Measurements from ENCODE around the gene SUFU.

SUFU gene

DNA sequence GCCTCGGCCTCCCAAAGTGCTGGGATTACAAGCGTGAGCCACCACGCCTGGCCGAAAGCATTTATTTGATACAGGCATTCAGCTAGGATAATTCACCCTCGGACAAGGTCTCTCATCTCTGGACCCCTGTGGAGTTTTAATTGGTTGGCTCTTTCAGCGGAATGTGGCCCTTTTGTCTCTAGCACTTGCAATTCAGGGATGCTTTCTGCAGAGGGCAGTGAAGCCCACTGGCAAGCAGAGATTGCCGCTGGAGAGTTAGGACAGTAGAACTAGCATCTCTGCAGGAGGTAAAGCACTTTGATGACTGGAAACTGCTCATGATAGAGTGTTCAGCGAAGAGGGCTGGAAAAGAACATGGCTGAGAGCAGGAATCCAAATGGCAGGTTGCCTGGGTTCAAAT, 62.0 kb downstream of the SUFU start:
- Histone ChIP-seq H3K4me1 (ENCODE audit: control insufficient read depth in 5 of 5, insufficient read depth in 5 of 5, low read length in 5 of 5) (peaks cover 0 to 9% (median 0%) of the 10 kb centered on the region in 5 donors), H3K27ac (ENCODE audit: low read depth, low read length) (no peak overlapping the region)

DNA sequence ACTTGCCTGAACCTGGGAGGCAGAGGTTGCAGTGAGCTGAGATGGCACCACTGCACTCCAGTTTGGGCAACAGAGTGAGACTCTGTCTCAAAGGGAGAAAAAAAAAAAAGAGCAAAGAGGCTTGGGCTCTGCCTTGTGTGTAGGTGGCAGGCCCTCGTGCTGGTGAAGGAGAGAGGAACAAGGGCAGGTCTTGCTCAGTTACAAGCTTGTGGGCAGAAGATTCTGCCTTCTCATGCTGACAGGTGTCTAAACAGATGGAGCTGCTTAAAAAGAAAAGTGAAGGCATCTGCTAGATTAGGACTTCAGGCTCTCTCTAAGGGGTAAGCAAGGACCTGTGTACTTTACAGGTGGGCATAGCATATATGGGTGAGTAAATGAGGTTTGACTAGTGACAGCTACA, 75.0 kb downstream of the SUFU start:
- H3K27ac ChIP-seq (ENCODE audit: low read depth, low read length): no peak overlapping the region
- no peaks in the 10 kb centered on the region for H3K27me3 ChIP-seq (ENCODE audit: control insufficient read depth in 5 of 5, insufficient read depth in 4 of 5, low read length in 5 of 5)
- peak overlapping the region in 2 of 5 donors; percentile 31 to 43 for H3K4me3 ChIP-seq (ENCODE audit: low read depth in 1 of 5, low read length in 5 of 5)
- H3K4me1 ChIP-seq (ENCODE audit: control insufficient read depth in 5 of 5, insufficient read depth in 5 of 5, low read length in 5 of 5): peaks cover 0 to 21% (median 15%) of the 10 kb centered on the region in 5 donors
- peak overlapping the region in 2 of 5 donors; percentile 12 to 47 for H3K9ac ChIP-seq (ENCODE audit: low read length in 5 of 5)
- no peaks in the 10 kb centered on the region for H3K9me3 ChIP-seq (ENCODE audit: control insufficient read depth in 5 of 5, low read length in 5 of 5)
- H3K36me3 ChIP-seq (ENCODE audit: control insufficient read depth in 5 of 5, insufficient read depth in 5 of 5, low read length in 5 of 5): no peaks in the 10 kb centered on the region

More for the DNA sequence above, 62.0 kb downstream of the SUFU start:
- H3K4me3 ChIP-seq (ENCODE audit: low read depth in 1 of 5, low read length in 5 of 5): no peak overlapping the region
- no peak overlapping the region for H3K9ac ChIP-seq (ENCODE audit: low read length in 5 of 5)
- H3K36me3 ChIP-seq (ENCODE audit: control insufficient read depth in 5 of 5, insufficient read depth in 5 of 5, low read length in 5 of 5): peaks cover 0 to 6% (median 0%) of the 10 kb centered on the region in 5 donors
- H3K9me3 ChIP-seq (ENCODE audit: control insufficient read depth in 5 of 5, low read length in 5 of 5): no peaks in the 10 kb centered on the region
- no peaks in the 10 kb centered on the region for H3K27me3 ChIP-seq (ENCODE audit: control insufficient read depth in 5 of 5, insufficient read depth in 4 of 5, low read length in 5 of 5)

DNA sequence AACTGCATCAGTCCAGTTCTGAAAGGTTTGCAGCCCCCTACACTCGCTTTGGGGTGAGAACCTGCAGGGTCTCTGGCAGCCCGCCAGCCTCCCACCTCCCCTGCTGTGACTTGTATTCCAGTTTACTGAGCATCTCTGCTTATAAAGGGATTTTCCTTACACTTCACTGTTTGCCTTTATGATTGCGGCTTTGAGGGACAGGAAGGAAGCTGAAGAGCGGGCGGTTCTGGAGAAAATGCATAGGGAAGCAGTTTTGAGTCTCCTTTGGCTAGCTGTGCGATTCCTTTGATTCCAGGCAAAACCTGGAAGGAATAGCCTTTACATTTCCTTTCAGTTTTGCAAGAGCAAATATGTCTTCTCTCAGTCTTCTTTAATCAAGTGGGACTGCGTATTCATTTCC, 75.6 kb downstream of the SUFU start:
- H3K27ac ChIP-seq (ENCODE audit: low read depth, low read length): no peak overlapping the region
- no peaks in the 10 kb centered on the region for H3K9me3 ChIP-seq (ENCODE audit: control insufficient read depth in 5 of 5, low read length in 5 of 5)
- no peaks in the 10 kb centered on the region for H3K27me3 ChIP-seq (ENCODE audit: control insufficient read depth in 5 of 5, insufficient read depth in 4 of 5, low read length in 5 of 5)
- H3K36me3 ChIP-seq (ENCODE audit: control insufficient read depth in 5 of 5, insufficient read depth in 5 of 5, low read length in 5 of 5): no peaks in the 10 kb centered on the region
- H3K4me1 ChIP-seq (ENCODE audit: control insufficient read depth in 5 of 5, insufficient read depth in 5 of 5, low read length in 5 of 5): peaks cover 0 to 21% (median 15%) of the 10 kb centered on the region in 5 donors
- peak overlapping the region in 3 of 5 donors; percentile 12 to 47 (median 43) for H3K9ac ChIP-seq (ENCODE audit: low read length in 5 of 5)
- peak overlapping the region in 3 of 5 donors; percentile 31 to 43 (median 40) for H3K4me3 ChIP-seq (ENCODE audit: low read depth in 1 of 5, low read length in 5 of 5)

DNA sequence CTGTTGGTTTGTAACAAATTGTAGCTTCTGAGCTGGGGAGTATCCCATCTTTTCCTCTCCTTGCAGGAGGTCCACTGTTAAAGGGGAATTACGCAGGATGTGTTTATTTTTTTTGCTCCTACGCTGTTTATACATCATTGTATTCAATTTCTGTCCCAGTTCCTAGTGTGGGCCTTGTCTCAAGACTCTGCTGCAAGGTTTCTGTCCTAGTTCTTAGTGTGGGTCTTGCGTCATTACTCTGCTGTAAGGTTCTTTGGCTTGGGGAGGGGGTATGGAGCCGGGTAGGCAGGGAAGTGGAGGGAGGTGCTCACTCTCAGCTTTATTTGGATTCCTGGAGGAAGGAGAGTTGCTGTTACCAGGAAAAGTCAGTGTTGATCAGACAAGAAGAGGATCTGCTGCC, 76.5 kb downstream of the SUFU start:
- Histone ChIP-seq H3K27me3 (ENCODE audit: control insufficient read depth in 5 of 5, insufficient read depth in 4 of 5, low read length in 5 of 5) (no peaks in the 10 kb centered on the region), H3K9me3 (ENCODE audit: control insufficient read depth in 5 of 5, low read length in 5 of 5) (no peaks in the 10 kb centered on the region), H3K36me3 (ENCODE audit: control insufficient read depth in 5 of 5, insufficient read depth in 5 of 5, low read length in 5 of 5) (no peaks in the 10 kb centered on the region), H3K27ac (ENCODE audit: low read depth, low read length) (no peak overlapping the region), H3K4me3 (ENCODE audit: low read depth in 1 of 5, low read length in 5 of 5) (no peak overlapping the region), H3K9ac (ENCODE audit: low read length in 5 of 5) (no peak overlapping the region), H3K4me1 (ENCODE audit: control insufficient read depth in 5 of 5, insufficient read depth in 5 of 5, low read length in 5 of 5) (peaks cover 0 to 21% (median 15%) of the 10 kb centered on the region in 5 donors)

DNA sequence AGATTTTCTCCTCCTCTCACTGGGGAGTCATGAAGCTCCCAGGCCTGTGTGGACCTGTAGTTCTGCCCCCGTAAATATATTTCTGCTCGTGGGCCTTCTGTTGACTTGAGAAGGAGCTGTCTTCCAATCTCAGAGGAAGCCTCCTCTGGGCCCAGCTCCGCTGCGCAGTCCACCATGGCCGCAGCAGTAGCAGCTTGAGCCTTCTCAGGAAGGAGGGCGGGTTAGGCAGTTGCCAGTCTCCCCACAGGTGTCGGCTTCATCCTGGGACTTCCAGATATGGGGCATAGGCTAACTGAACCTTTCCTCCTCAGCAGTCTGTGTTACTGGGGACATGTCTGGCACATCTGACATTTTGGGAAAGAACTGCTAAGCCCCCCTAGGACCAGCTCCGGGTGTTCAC, 77.6 kb downstream of the SUFU start:
- no peak overlapping the region for H3K4me3 ChIP-seq (ENCODE audit: low read depth in 1 of 5, low read length in 5 of 5)
- no peaks in the 10 kb centered on the region for H3K36me3 ChIP-seq (ENCODE audit: control insufficient read depth in 5 of 5, insufficient read depth in 5 of 5, low read length in 5 of 5)
- no peak overlapping the region for H3K9ac ChIP-seq (ENCODE audit: low read length in 5 of 5)
- H3K27me3 ChIP-seq (ENCODE audit: control insufficient read depth in 5 of 5, insufficient read depth in 4 of 5, low read length in 5 of 5): no peaks in the 10 kb centered on the region
- peaks cover 0 to 21% (median 15%) of the 10 kb centered on the region in 5 donors for H3K4me1 ChIP-seq (ENCODE audit: control insufficient read depth in 5 of 5, insufficient read depth in 5 of 5, low read length in 5 of 5)
- H3K27ac ChIP-seq (ENCODE audit: low read depth, low read length): no peak overlapping the region
- no peaks in the 10 kb centered on the region for H3K9me3 ChIP-seq (ENCODE audit: control insufficient read depth in 5 of 5, low read length in 5 of 5)

DNA sequence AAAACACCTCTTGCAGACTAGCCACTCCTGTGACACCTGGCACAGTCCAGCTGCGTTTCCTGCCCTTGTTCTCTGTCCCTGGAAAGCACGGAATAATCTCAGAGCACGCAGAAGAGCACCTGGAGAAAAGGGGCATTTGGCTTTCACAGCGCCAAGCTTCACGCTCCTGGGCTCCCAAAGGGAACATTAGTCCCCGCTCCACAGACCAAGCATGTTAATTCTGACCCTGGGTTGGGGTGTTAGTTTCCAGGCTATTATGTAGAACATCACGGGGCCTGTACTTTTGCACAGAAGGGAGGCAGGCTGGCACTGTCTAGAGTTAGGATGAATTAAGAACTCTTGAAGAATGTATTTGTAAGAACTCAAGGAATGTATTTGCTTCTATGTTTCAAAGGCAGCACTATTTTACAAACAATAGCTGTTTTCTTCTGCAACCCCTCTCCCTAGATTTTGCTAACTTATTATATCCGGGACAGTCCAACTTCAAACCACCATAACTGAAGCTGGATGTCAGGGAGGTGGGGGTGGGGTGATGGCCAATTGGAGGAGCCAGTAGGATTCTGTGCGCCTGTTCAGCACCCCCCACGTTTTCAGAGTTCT, 78.3 kb downstream of the SUFU start:
- H3K4me1 ChIP-seq (ENCODE audit: control insufficient read depth in 5 of 5, insufficient read depth in 5 of 5, low read length in 5 of 5): peaks cover 0 to 21% (median 15%) of the 10 kb centered on the region in 5 donors
- no peaks in the 10 kb centered on the region for H3K27me3 ChIP-seq (ENCODE audit: control insufficient read depth in 5 of 5, insufficient read depth in 4 of 5, low read length in 5 of 5)
- H3K9me3 ChIP-seq (ENCODE audit: control insufficient read depth in 5 of 5, low read length in 5 of 5): no peaks in the 10 kb centered on the region
- H3K9ac ChIP-seq (ENCODE audit: low read length in 5 of 5): no peak overlapping the region
- H3K27ac ChIP-seq (ENCODE audit: low read depth, low read length): no peak overlapping the region
- H3K4me3 ChIP-seq (ENCODE audit: low read depth in 1 of 5, low read length in 5 of 5): no peak overlapping the region
- H3K36me3 ChIP-seq (ENCODE audit: control insufficient read depth in 5 of 5, insufficient read depth in 5 of 5, low read length in 5 of 5): no peaks in the 10 kb centered on the region

DNA sequence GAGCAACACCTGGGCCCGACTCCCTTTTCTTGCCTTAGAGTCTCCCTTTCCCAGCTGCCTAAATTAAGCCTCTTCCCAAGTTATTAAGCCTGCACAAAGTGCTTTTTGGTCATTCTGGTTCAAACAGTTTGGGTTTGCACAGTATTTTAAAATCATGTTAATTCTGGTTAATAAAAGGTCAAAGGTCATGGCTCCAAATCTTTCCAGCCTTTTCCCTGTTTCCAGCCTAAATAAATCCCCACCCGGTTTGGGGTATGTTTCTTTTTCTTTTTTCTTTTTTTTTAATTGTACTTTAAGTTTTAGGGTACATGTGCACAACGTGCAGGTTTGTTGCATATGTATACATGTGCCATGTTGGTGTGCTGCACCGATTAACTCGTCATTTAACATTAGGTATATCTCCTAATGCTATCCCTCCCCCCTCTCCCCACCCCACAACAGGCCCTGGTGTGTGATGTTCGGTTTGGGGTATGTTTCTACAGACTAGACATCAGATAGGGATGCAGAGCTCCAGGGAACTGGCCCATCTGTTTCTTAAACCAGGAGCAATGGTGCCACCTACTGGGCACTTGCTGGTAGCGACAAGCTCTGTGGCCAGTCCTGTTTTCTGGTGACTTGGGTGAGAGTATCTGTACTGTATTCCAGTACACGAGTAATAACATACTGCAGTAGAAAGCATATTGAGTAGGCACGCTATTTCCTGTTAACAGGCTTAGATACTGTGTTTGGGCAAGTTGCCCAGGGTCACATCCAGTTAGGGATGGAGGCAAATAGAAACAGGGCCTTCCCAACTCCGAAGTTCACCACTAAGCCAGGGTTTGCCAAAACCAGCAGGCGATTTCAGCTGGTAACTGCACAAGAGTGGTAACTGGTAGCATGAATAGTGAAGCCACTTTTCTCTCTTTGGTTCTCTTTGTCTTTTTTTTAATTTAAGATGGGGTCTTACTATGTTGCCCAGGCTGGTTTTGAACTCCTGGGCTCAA, 80.0 kb downstream of the SUFU start:
- H3K36me3 ChIP-seq (ENCODE audit: control insufficient read depth in 5 of 5, insufficient read depth in 5 of 5, low read length in 5 of 5): no peaks in the 10 kb centered on the region
- no peak overlapping the region for H3K27ac ChIP-seq (ENCODE audit: low read depth, low read length)
- H3K4me1 ChIP-seq (ENCODE audit: control insufficient read depth in 5 of 5, insufficient read depth in 5 of 5, low read length in 5 of 5): peaks cover 0 to 21% (median 15%) of the 10 kb centered on the region in 5 donors
- H3K9ac ChIP-seq (ENCODE audit: low read length in 5 of 5): no peak overlapping the region
- H3K9me3 ChIP-seq (ENCODE audit: control insufficient read depth in 5 of 5, low read length in 5 of 5): no peaks in the 10 kb centered on the region
- H3K27me3 ChIP-seq (ENCODE audit: control insufficient read depth in 5 of 5, insufficient read depth in 4 of 5, low read length in 5 of 5): no peaks in the 10 kb centered on the region
- H3K4me3 ChIP-seq (ENCODE audit: low read depth in 1 of 5, low read length in 5 of 5): no peak overlapping the region

DNA sequence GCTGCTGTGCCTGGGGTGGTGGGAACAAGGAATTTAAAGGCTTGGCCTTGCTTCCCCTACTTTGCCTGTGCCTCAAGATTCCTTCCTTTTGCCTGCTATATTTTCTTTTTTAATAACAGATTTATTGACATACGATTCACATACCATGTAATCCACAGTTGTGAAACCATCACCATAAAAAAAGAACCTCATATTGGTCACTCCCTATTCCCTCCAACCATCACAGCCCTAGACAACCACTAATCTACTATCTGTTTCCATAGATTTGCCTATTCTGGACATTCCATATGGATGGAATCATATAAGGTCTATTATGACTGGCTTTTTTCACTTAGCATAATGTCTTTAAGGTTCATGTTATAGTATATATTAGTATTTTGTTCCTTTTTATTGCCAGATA, 81.3 kb downstream of the SUFU start:
- H3K27me3 ChIP-seq (ENCODE audit: control insufficient read depth in 5 of 5, insufficient read depth in 4 of 5, low read length in 5 of 5): no peaks in the 10 kb centered on the region
- no peak overlapping the region for H3K9ac ChIP-seq (ENCODE audit: low read length in 5 of 5)
- no peak overlapping the region for H3K4me3 ChIP-seq (ENCODE audit: low read depth in 1 of 5, low read length in 5 of 5)
- peaks cover 0 to 8% (median 5%) of the 10 kb centered on the region in 5 donors for H3K4me1 ChIP-seq (ENCODE audit: control insufficient read depth in 5 of 5, insufficient read depth in 5 of 5, low read length in 5 of 5)
- no peak overlapping the region for H3K27ac ChIP-seq (ENCODE audit: low read depth, low read length)
- H3K36me3 ChIP-seq (ENCODE audit: control insufficient read depth in 5 of 5, insufficient read depth in 5 of 5, low read length in 5 of 5): no peaks in the 10 kb centered on the region
- no peaks in the 10 kb centered on the region for H3K9me3 ChIP-seq (ENCODE audit: control insufficient read depth in 5 of 5, low read length in 5 of 5)

DNA sequence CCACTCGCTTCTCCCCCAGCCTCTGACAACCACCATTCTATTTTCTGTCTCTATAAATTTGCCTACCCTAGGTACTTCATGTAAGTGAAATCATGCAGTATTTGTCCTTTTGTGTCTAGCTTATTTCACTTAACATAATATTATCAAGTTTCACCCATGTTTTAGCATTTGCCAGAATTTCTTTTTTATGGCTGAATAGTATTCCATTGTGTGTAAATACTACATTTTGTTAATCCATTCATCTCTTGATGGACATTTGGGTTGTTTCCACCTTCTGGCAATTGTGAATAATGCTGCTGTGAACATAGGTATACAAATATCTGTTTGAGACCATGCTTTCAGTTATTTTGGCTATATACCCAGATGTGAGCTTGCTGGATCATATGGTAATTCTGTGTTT, 83.1 kb downstream of the SUFU start:
- H3K27ac ChIP-seq (ENCODE audit: low read depth, low read length): no peak overlapping the region
- H3K4me3 ChIP-seq (ENCODE audit: low read depth in 1 of 5, low read length in 5 of 5): no peak overlapping the region
- no peaks in the 10 kb centered on the region for H3K36me3 ChIP-seq (ENCODE audit: control insufficient read depth in 5 of 5, insufficient read depth in 5 of 5, low read length in 5 of 5)
- no peaks in the 10 kb centered on the region for H3K27me3 ChIP-seq (ENCODE audit: control insufficient read depth in 5 of 5, insufficient read depth in 4 of 5, low read length in 5 of 5)
- H3K9me3 ChIP-seq (ENCODE audit: control insufficient read depth in 5 of 5, low read length in 5 of 5): no peaks in the 10 kb centered on the region
- H3K4me1 ChIP-seq (ENCODE audit: control insufficient read depth in 5 of 5, insufficient read depth in 5 of 5, low read length in 5 of 5): peaks cover 0 to 4% (median 0%) of the 10 kb centered on the region in 5 donors
- no peak overlapping the region for H3K9ac ChIP-seq (ENCODE audit: low read length in 5 of 5)

DNA sequence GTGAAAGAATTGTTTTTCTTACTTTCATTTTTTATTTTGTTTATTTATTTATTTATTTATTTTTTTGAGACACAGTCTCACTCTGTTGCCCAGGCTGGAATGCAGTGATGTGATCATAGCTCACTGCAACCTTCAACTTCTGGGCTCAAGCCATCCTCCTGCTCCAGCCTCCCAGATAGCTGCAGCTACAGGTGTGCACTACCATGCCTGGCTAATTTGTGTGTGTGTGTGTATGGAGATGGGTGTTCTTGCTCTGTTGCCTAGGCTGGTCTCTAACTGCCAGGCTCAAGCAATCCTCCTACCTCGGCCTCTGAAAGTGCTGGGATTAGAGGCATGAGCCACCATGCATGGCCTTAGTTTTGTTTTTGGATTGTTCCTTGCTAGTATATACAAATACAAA, 85.1 kb downstream of the SUFU start:
- peaks cover 0 to 14% (median 12%) of the 10 kb centered on the region in 5 donors for H3K4me1 ChIP-seq (ENCODE audit: control insufficient read depth in 5 of 5, insufficient read depth in 5 of 5, low read length in 5 of 5)
- H3K27ac ChIP-seq (ENCODE audit: low read depth, low read length): no peak overlapping the region
- no peaks in the 10 kb centered on the region for H3K27me3 ChIP-seq (ENCODE audit: control insufficient read depth in 5 of 5, insufficient read depth in 4 of 5, low read length in 5 of 5)
- no peak overlapping the region for H3K9ac ChIP-seq (ENCODE audit: low read length in 5 of 5)
- peaks cover 0 to 8% (median 2%) of the 10 kb centered on the region in 5 donors for H3K36me3 ChIP-seq (ENCODE audit: control insufficient read depth in 5 of 5, insufficient read depth in 5 of 5, low read length in 5 of 5)
- H3K9me3 ChIP-seq (ENCODE audit: control insufficient read depth in 5 of 5, low read length in 5 of 5): no peaks in the 10 kb centered on the region
- no peak overlapping the region for H3K4me3 ChIP-seq (ENCODE audit: low read depth in 1 of 5, low read length in 5 of 5)
